Measurements from ENCODE around the gene GRK7.

The GRK7 gene, protein sequence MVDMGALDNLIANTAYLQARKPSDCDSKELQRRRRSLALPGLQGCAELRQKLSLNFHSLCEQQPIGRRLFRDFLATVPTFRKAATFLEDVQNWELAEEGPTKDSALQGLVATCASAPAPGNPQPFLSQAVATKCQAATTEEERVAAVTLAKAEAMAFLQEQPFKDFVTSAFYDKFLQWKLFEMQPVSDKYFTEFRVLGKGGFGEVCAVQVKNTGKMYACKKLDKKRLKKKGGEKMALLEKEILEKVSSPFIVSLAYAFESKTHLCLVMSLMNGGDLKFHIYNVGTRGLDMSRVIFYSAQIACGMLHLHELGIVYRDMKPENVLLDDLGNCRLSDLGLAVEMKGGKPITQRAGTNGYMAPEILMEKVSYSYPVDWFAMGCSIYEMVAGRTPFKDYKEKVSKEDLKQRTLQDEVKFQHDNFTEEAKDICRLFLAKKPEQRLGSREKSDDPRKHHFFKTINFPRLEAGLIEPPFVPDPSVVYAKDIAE (N-terminal part only)

DNA sequence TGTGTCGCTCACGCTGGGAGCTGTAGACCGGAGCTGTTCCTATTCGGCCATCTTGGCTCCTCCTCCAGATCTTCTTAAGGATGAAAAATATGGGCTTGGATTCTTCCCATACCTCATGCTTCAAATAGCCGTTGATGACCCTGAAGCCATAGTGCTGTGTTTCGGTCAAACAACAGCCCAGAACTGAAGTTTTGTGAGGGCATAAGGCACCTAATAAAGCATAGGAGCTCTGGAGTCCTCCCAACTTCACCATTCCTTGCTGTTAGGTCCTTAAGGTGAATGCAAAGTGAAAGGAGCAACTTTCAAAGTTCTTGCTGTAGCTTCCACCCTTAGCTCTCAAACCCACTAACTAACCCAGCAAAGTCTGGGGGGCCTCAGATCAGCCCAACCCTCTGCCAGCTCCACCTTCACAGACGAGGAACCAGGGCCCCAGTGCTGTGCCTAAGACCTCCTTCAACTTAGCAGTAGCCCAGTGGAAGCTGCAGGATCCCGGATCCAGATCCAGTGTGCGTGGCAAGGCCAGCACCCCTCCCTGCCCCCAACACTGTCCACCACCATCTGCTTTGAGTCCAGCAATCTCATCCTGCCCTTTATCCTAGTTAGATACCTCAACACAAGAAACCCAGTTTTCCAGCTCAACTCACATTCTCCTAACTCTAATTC is at the start of gene GRK7:
GRK7 (plus strand) TSS at position 321 of the 663 bp plus-strand sequence. CDS start 14,877 bp downstream, outside the sequence.
- no peak for DNase-seq (ENCODE audit: low read depth in 2 of 2, low spot score in 1 of 2)

DNA sequence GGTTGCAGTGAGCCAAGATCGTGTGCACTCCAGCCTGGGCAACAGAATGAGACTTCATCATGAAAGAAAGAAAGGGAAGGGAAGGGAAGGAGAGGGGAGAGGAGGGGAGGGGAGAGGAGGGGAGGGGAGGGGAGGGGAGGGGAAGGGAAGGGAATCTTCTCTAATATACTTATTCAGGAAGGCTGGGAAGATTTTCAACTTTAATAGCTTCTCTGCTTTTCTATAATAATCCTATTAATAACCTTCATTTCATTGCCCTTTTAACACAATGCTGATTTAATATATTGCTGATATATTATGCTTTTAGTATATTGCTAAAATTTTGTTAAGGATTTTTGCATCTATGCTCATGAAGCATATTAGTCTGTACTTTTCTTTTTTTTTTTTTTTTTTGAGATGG is 48.5 kb upstream of the GRK7 start:
- no peak for DNase-seq (ENCODE audit: low read depth in 2 of 2, low spot score in 1 of 2)

DNA sequence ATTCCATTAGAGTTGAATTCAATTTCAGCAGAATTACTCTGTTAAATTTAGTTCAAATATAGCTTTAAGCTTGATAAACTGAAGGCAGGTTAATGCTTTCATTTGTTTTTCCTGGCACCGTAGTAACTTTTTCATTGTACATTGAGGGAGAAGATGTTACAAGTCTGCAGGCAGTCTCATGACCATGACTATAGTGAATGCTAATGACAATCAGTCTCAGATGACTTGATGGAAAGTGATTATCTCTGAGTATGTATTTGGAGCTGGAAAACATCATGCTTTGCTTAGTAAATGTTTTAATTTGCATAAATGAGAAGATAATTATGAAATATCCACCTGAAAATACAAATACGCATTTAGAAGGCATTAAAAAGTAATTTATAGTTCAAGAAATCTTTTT is 41.1 kb upstream of the GRK7 start:
- no peak for DNase-seq (ENCODE audit: low read depth in 2 of 2, low spot score in 1 of 2)

DNA sequence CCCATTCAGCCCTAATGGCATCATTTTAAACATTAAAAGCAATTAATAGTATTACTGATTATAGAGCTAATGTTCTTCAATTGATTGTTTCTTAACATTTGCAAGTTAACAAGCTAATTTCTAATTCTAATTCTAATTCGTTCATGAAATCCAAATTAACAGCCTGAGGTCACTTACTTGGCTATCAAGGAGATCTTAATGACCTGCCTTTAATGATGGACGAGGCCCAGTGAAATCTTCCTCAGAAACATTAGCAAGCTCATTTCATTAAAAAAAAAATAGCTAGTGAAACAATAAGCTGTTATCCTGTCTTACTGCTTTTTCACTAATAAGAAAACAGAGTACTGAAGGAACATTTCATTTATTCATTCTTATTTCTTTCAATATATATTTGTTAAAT is 40.6 kb upstream of the GRK7 start:
- no peak for DNase-seq (ENCODE audit: low read depth in 2 of 2, low spot score in 1 of 2)

DNA sequence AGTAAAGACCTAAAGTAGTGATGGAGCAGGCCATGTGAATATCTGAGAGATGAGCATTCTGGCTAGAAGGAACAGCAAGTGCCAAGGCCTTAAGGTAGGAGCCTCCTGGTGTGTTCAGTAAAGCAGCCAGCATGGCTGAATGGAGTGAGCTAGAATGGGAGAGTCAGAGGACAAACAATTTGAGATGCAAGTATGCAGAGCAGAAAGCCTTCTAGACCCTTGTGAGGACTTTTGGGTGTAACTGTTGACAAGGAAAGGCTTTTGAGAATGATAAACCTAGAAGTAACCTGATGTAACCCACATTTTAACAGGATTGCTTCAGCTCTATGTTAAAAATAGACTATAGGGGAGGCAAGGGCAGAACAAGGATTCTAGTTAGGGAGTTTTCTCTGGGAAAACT is 40.0 kb upstream of the GRK7 start:
- no peak for DNase-seq (ENCODE audit: low read depth in 2 of 2, low spot score in 1 of 2)

DNA sequence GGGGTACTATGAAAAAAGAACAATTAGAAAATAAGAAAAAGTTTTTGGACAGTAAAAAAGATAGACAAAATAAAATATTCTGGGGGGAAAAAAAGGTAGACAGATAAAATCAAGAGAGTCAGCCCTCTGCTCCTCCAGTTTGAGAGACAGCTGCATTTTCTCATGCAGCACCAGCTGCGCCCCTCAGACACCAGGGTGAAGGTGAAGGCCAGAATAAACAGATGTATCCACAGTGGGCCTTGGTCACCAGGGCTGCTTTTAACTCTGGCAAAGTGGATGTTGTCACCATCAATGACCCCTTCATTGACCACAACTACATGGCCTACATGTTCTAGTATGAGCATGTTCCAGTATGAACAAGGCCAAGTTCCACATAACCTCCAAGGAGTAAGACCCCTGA is 39.0 kb upstream of the GRK7 start:
- no peak for DNase-seq (ENCODE audit: low read depth in 2 of 2, low spot score in 1 of 2)

DNA sequence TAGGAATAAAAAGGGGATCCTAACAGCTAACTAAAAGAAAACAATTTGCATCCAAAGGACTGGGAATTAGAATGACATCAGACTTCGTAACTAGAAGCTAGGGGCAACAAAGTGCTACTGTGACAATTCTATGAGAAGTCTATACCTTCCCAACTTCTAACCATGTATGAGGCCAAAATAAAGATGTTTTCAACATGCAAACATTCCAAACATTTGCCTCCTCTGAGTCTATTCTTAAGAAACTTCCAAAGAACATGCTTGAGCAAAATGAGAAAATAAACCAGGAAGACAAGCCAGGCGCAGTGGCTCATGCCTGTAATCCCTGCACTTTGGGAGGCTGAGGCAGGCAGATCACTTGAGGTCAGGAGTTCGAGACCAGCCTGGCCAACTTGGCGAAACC is 38.2 kb upstream of the GRK7 start:
- DNase-seq (ENCODE audit: low read depth in 2 of 2, low spot score in 1 of 2): no peak

DNA sequence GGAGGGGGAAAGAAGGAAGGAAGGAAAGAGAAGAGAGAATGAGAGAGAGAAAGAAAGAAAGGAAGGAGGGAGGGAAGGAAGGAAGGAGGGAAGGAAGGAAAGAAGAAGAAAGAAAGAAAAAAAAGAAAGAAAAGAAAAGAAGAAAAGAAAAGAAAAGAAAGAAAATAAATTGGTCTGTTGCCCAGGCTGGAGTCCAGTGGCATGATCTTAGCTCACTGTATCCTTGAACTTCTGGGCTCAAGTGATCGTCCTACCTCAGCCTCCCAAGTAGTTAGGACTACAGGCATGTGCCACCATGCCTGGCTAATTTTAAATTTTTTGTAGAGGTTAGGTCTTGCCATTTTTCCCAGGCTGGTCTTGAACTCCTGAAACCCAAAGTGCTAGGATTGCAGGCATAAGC is 36.7 kb upstream of the GRK7 start:
- DNase-seq (ENCODE audit: low read depth in 2 of 2, low spot score in 1 of 2): no peak

DNA sequence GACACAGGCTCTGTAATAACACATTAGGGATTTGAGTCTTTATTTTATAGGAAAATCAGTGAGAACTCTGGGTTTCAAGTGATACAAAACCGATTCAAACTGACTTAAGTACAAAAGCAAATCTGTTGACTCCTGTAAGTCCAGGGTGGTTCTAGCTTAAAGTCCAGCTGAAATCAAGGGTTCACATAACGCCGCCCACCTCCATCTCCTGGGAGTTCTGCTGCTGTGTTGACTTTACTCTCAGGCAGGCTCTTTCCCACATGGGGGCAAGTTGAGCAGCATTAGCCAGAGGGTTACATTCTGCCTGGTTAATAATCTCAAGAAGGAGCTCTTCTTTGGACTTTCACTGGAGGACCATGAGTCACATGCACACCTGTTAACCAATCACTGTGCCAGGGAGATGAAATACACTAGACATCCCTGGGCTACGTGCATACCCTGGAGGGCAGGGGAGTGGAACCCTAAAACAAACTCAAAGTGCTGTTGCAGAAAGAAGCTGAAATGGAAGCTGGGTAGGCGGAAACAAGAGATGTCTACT is 34.8 kb upstream of the GRK7 start:
- DNase-seq (ENCODE audit: low read depth in 2 of 2, low spot score in 1 of 2): no peak

DNA sequence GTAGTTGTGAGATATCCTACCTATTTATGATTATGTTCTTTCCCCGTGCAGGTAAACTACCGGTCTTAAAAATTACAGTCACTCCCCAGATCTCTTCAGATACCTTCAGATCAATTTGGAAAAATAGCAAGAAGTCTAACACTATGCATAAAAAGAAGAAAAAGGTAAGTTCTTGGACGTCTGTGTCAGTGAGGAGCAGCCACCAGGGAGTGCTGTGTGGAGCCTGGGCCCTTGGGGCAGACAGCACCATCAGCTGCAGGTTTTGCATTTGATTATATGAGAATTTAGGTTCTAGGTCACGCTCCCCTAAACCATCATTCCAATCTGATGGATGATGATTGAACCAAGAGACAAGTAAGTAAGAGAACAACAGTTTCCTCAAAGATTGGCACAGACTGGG is 34.0 kb upstream of the GRK7 start:
- no peak for DNase-seq (ENCODE audit: low read depth in 2 of 2, low spot score in 1 of 2)

DNA sequence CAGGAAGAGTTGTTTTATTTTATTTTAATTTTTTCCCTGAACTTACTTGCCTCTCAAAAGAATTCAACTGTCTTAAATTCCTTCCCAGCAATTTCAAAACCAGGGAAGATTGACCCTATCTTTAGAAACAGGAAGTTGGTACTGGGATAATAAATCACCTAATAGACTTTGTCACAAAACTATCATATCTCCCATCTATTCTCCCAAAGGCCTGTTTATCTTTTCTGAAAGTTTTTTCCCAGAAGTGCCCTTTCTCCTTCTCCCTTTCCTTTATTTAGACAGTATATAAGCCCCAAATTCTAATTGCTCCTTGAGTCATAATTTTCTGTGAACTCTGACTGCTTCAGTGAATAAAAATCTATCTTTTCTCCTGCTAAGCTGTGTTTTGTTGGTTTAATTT is 28.0 kb upstream of the GRK7 start:
- no peak for DNase-seq (ENCODE audit: low read depth in 2 of 2, low spot score in 1 of 2)

DNA sequence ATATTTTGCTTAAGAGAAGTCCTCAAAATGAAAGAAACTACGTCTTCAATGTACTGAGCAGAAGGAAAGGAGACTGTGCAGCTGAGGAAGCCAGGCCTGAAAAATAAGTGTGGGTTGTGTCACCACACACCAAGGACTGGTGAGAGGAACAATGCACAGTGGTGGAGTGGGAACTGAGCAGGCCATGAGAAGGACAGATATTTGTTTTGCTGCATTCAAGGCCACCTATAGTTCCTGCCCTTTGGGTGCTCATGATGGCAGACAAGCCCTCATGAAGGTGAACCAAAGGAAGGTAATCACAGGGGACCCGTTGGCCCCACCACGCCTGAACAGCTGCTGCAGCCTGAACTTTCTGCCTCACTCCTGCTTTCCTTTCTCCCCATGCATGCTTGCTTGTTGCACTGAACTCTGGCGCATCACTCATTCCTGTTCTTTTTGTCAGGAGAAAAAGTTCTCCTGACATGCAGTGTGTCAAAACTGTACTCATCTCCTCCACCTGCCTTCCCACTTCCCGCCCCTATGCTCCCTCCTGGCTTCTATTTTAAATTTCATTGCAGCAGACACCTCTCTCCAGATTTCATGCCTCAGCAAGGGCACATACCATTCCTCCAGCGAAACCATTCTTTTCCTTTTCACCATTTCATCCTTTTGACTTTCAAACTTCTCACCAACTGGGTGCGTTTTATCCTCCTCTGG is 27.3 kb upstream of the GRK7 start:
- DNase-seq (ENCODE audit: low read depth in 2 of 2, low spot score in 1 of 2): no peak

DNA sequence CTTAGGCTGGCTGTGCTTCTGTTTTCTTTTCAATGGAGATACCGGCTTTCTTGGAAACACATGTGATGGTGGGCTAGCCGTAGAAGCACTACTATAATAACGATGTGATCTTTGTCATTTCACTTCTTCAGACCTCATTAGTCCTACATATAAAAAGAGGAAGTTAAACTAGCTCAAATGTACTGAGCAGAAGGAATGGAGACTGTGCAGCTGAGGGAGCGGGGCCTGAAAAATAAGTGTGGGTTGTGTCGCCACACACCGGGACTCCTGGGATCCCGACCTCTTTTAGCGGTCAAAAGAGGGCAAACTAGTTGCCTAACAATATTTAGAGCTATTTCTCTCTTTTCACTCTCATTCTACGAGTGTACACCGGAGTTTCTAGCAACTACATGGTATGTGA is 26.1 kb upstream of the GRK7 start:
- DNase-seq (ENCODE audit: low read depth in 2 of 2, low spot score in 1 of 2): no peak

DNA sequence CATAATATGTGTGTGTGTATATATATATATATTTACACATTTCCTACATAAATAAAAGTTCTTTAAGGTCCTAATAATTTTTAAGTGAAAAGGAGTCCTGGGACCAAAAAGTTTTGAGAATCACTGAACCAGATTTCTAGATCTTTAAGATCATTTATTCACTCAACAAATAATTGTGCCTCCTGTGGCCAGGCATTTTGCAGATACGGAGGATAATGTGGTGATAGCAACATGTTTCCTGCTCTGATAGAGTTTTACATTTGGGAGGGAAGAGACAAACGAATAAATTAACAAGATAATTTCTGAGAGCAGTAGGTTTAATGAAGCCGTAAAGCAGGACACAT is 25.6 kb upstream of the GRK7 start:
- DNase-seq (ENCODE audit: low read depth in 2 of 2, low spot score in 1 of 2): no peak

DNA sequence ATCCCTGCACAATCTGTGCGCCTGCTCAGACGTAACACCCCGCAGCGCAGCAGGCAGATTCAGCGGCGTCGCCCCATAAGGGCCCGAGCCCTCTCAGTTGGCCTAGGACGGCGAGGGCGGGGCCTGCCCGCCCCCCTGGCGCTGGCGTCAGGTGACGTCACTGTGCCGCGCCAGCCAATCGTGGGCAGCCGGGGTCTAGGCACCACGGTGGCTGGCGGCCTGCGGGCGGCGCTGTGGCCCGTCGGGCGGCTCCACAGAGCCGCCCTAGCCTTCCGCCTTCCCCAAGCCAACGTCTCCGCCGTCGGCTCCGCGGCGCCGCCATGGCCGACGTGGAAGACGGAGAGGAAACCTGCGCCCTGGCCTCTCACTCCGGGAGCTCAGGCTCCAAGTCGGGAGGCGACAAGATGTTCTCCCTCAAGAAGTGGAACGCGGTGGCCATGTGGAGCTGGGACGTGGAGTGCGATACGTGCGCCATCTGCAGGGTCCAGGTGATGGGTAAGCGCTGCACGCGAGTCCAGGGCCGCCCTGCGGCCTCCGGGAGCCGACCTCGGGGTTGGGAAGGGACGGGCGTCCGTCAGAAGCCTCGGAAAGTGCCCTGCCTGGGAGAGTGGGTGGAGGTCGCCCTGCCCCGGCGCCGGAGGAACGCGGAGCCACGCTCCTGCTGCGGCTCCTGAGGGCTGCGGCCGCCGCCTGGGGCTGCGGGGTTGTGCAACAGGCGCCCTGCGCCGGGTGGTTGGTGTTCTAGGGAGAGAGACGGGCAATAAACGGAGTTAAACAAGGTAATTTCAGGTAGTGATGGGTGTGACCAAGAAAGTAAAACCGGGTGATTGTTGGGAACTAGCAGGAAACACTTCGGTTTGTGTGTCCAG is 25.0 kb upstream of the GRK7 start, which contains the start of gene RNF7:
RNF7 (plus strand) TSS at position 277 of the 869 bp plus-strand sequence; CDS start at position 321, 44 bp downstream.
- DNase-seq (ENCODE audit: low read depth in 2 of 2, low spot score in 1 of 2): peak; percentile 88 to 93

DNA sequence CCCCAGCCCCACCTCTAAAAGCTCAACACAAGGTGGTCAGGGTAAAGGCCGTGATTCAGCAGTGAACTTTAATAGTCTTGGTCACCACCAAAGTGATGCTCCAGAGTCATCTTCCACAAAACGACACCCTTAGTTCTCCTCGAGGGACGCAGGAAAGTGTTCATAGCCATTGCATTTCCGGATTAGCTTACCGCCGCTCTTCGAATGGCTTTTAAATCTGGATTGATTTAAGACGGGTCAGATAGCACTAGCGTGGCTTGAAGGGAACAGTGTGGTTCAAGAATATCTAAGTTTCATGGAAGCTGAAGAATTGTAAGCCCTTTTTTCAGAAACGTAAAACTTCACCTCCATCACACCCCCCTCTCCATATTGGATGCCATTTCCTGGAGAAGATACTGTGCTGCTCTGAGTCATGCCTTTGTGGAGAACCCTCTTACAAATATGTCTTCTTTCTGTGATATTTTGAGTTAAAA is 24.3 kb upstream of the GRK7 start:
- peak in 1 of 2 donors; percentile 7 for DNase-seq (ENCODE audit: low read depth in 2 of 2, low spot score in 1 of 2)

DNA sequence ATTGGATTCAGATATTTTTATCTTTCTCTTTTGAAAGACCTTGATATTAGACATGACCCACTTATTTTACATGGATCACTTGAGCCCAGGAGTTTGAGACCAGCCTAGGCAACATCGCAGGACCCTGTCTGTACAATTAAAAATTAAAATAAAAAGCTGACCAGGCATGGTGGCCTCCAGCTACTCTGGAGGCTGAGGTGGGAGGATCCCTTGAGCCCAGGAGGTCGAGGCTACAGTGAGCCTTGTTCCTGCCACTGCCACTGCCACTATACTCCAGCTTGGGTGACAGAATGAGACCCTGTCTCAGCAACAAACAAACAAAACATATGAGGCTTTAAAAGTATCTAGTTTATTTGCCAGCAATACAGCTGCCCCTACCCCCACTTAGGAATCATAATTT is 23.5 kb upstream of the GRK7 start:
- no peak for DNase-seq (ENCODE audit: low read depth in 2 of 2, low spot score in 1 of 2)

DNA sequence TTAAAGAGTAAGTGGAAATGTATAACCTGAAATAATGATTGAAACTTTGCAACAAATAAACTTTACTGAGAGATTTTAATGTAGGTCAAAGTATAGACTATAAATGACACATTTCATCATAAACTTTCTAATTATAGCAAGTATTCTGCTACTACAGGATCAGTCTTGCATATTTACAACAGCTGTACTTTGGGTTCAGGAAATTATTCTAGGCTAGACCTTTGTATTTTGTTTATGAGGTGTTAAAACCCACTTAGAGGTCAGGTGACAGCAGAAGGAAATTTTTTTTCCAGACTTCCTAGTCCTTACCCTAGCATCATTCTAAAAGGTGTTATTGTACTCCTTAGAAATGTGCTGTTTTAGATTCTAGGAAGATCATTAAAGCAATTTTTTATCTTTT is 22.9 kb upstream of the GRK7 start:
- no peak for DNase-seq (ENCODE audit: low read depth in 2 of 2, low spot score in 1 of 2)

DNA sequence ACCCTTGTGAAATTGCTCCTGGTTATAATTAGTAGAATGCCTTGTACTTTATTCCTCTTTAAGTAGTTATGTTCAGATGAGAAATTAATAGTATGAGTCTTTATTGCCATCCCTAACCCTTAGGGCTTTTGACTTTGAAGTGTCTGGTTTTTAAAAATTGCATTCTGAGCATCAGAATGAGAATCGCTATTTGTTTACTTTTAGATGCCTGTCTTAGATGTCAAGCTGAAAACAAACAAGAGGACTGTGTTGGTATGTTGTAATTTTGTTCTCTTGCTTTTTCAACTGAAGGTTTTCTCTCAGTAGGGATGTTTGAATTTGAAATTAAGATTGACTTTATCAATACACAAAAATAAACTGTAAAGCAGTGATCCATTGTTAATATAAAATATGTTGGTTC is 19.9 kb upstream of the GRK7 start:
- DNase-seq (ENCODE audit: low read depth in 2 of 2, low spot score in 1 of 2): no peak

DNA sequence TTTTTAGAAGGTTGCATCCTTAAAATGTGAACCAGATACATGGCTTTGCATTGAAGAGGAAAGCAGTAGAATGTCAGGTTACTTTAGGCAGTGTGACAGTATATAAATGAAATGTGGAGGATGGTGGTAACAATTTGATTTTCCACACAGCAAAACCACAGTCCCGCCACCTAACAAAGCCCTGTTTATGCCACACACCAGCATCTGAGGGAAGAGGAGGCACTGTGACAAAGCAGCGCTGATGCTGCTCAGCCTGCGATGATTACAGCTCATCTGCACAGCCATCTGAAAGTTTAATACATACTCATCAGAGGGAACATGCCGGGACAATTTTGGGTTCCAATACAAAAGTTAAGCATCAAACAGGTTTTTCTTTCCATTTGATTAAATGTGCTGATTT is 16.2 kb upstream of the GRK7 start:
- DNase-seq (ENCODE audit: low read depth in 2 of 2, low spot score in 1 of 2): no peak

DNA sequence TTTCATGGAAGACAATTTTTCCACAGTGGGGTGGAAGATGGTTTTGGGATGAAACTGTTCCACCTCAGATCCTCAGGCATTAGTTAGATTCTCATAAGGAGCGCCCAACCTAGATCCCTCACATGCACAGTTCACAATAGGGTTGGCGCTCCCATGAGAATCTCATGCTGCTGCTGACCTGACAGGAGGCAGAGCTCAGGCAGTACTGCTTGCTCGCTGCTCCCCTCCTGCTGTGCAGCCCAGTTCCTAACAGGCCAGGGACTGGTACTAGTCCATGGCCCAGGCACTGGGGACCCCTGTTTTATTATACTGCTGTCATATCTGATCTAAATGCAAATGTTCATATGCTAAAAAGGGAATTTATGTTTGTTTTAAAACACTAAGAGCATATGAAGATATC is 9.8 kb upstream of the GRK7 start:
- DNase-seq (ENCODE audit: low read depth in 2 of 2, low spot score in 1 of 2): no peak
